GM18505 (cell line): Measurements from ENCODE around the gene BYSL.
"Not testable (repeated sequence)": the region's sequence is repeated elsewhere in the genome, so short reads cannot be mapped to it uniquely, and the experiment has no call there.

Experiments used
- ATAC-seq: cut with Tn5 transposase; IDR thresholded peaks from one replicate; pipeline ENCODE4 v1.9.1; 2021; ENCODE audit not compliant: unreplicated experiment
- POLR2A ChIP-seq: IDR thresholded peaks from 4 replicates; pipeline ENCODE4 v1.6.1; 2011; ENCODE audit warnings: borderline replicate concordance; ENCODE audit not compliant: insufficient read depth, insufficient read length; ENCODE audit errors: extremely low read depth

BYSL gene

GRCh38 chr6:41941280-41942066 lies 20.2 kb downstream of the BYSL start, which contains the start of gene CCND3:
Gene CCND3 (minus strand): TSS chr6:41941808. CDS start chr6:41941649, 159 bp downstream.
- peak; percentile 88 for TF ChIP-seq POLR2A

GRCh38 chr6:41942067-41942851 lies 21.0 kb downstream of the BYSL start:
- no peak for TF ChIP-seq POLR2A
- ATAC-seq: no peak

More at GRCh38 chr6:41941280-41942066, 20.2 kb downstream of the BYSL start, which contains the start of gene CCND3:
- ATAC-seq: peak; percentile 87

- not testable (repeated sequence) for ATAC-seq
Observed at GRCh38 chr6:41942882-41943281, 21.6 kb downstream of the BYSL start.

- TF ChIP-seq POLR2A: no peak
Observed at GRCh38 chr6:41943456-41943855, 22.2 kb downstream of the BYSL start.

GRCh38 chr6:41947581-41948220 lies 26.4 kb downstream of the BYSL start:
- ATAC-seq: no peak
- no peak for TF ChIP-seq POLR2A

More at GRCh38 chr6:41943456-41943855, 22.2 kb downstream of the BYSL start:
- no peak for ATAC-seq

GRCh38 chr6:41954668-41955067 lies 33.4 kb downstream of the BYSL start:
- no peak for ATAC-seq
- TF ChIP-seq POLR2A: no peak

- ATAC-seq: no peak
Observed at GRCh38 chr6:41955412-41955811, 34.1 kb downstream of the BYSL start.

GRCh38 chr6:41957117-41957516 lies 35.8 kb downstream of the BYSL start:
- ATAC-seq: no peak
- no peak for TF ChIP-seq POLR2A

More at GRCh38 chr6:41955412-41955811, 34.1 kb downstream of the BYSL start:
- no peak for TF ChIP-seq POLR2A

GRCh38 chr6:41958022-41958856 lies 36.9 kb downstream of the BYSL start:
- TF ChIP-seq POLR2A: no peak
- no peak for ATAC-seq

GRCh38 chr6:41960028-41960427 lies 38.7 kb downstream of the BYSL start:
- TF ChIP-seq POLR2A: no peak
- ATAC-seq: no peak

GRCh38 chr6:41963371-41963770 lies 42.1 kb downstream of the BYSL start:
- no peak for ATAC-seq

GRCh38 chr6:41964201-41964887 lies 43.0 kb downstream of the BYSL start:
- no peak for TF ChIP-seq POLR2A
- no peak for ATAC-seq

More at GRCh38 chr6:41963371-41963770, 42.1 kb downstream of the BYSL start:
- no peak for TF ChIP-seq POLR2A
